Endothelial cell of umbilical vein (primary cell): ENCODE measurements around the gene PKD1. TPM values are rescaled to one million over a fixed set of nuclear protein-coding genes. Genes with fewer than 3 reads are reported as not detected.
"Not testable (repeated sequence)": the region's sequence is repeated elsewhere in the genome, so short reads cannot be mapped to it uniquely, and the experiment has no call there.

Experiments
- BruUV-seq: library from RNA; stranded (reverse); fragments of 400-500 nt; replicated peaks from 2 replicates; lab custom pipeline; 2021; lab: Mats Ljungman, UMichigan
- CTCF ChIA-PET: fragments of 300-600, 350-600 bp; sonication (Branson Sonifier 250); formaldehyde crosslinking; loops from one replicate; lab custom pipeline; 2021; ENCODE audit warnings: antibody characterized with exemption, inconsistent platforms; lab: Charles Lee
- POLR2A ChIA-PET: fragments of 300-600, 350-600 bp; sonication (Branson Sonifier 250); formaldehyde crosslinking; loops from one replicate; lab custom pipeline; 2021; ENCODE audit warnings: antibody characterized with exemption, inconsistent platforms; lab: Charles Lee
- DNase-seq: peaks from one replicate; pipeline ENCODE4 v3.0.0-alpha.2; 2011; ENCODE audit warnings: low read depth, low spot score
- FAIRE-seq: peaks from 2 replicates; lab custom pipeline; 2011; peaks lifted over from hg19 to GRCh38; lab: Jason Lieb, UNC
- H2AFZ ChIP-seq: 2 replicates; pipeline ENCODE4 v1.6.0; 2012; ENCODE audit warnings: low read depth, low read length, control low read depth, inconsistent platforms
- H3K27ac ChIP-seq: 2 replicates; pipeline ENCODE4 v1.5.1; 2011; ENCODE audit warnings: low read depth, mild to moderate bottlenecking, control low read depth, low read length, moderate library complexity; ENCODE audit not compliant: insufficient read depth
- H3K27me3 ChIP-seq, 2 experiments: 2 replicates each; pipeline versions ENCODE4 v1.6.0 to v1.6.1; 2011; ENCODE audit warnings: low read length in 2 of 2, mixed read lengths in 1 of 2; ENCODE audit not compliant: control insufficient read depth in 2 of 2, insufficient read depth in 2 of 2
- H3K36me3 ChIP-seq, 2 experiments: 2 replicates in 1 of 2; 3 replicates in 1 of 2; pipeline ENCODE4 v1.5.1; 2011; ENCODE audit warnings: low read length in 2 of 2, mild to moderate bottlenecking in 1 of 2, moderate library complexity in 1 of 2; ENCODE audit not compliant: control insufficient read depth in 2 of 2, insufficient read depth in 2 of 2; ENCODE audit errors: extremely low read depth in 1 of 2
- H3K4me1 ChIP-seq: 3 replicates; pipeline ENCODE4 v1.5.1; 2011; ENCODE audit warnings: mild to moderate bottlenecking, low read length; ENCODE audit not compliant: control insufficient read depth, insufficient read depth; ENCODE audit errors: extremely low read depth
- H3K4me2 ChIP-seq: 2 replicates; pipeline ENCODE4 v1.6.1; 2011; ENCODE audit warnings: low read length, control low read depth, mixed read lengths; ENCODE audit not compliant: insufficient read depth
- H3K4me3 ChIP-seq, 3 experiments: fragments of 200-600 bp in 1 of 3; sonication (generic), shearing (Covaris generic) in 1 of 3; replicated peaks in 1 of 3; 2 replicates each; pipeline ENCODE4 v1.5.1; 2011 to 2016; ENCODE audit warnings: control low read depth in 3 of 3, low read length in 3 of 3, mild to moderate bottlenecking in 2 of 3, inconsistent platforms in 1 of 3, low read depth in 1 of 3, moderate library complexity in 1 of 3; ENCODE audit not compliant: insufficient read depth in 1 of 3
- H3K79me2 ChIP-seq: 2 replicates; pipeline ENCODE4 v1.6.0; 2012; ENCODE audit warnings: low read length, inconsistent platforms; ENCODE audit not compliant: control insufficient read depth, insufficient read depth
- H3K9ac ChIP-seq: replicated peaks from 2 replicates; pipeline ENCODE3; 2011; ENCODE audit warnings: low read length, control low read depth; ENCODE audit not compliant: insufficient read depth; ENCODE audit errors: extremely low read depth
- H3K9me1 ChIP-seq: replicated peaks from 3 replicates; pipeline ENCODE4 v1.6.0; 2011; ENCODE audit warnings: mild to moderate bottlenecking, low read length; ENCODE audit not compliant: control insufficient read depth, insufficient read depth; ENCODE audit errors: extremely low read depth
- H3K9me3 ChIP-seq: replicated peaks from 2 replicates; pipeline ENCODE4 v1.5.1; 2012; ENCODE audit warnings: low read length, inconsistent platforms; ENCODE audit not compliant: control insufficient read depth, insufficient read depth
- H4K20me1 ChIP-seq: replicated peaks from 2 replicates; pipeline ENCODE3; 2011; ENCODE audit warnings: mild to moderate bottlenecking, low read length; ENCODE audit not compliant: control insufficient read depth, insufficient read depth; ENCODE audit errors: extremely low read depth
- EZH2 ChIP-seq: IDR thresholded peaks from 2 replicates; pipeline ENCODE4 v1.6.1; 2012; ENCODE audit warnings: borderline replicate concordance, low read depth, mild to moderate bottlenecking, moderate library complexity, low read length, inconsistent platforms; ENCODE audit not compliant: severe bottlenecking
- FOS ChIP-seq: IDR thresholded peaks from 2 replicates; pipeline ENCODE4 v1.6.1; 2011; ENCODE audit warnings: mild to moderate bottlenecking, low read length, moderate library complexity, borderline replicate concordance; ENCODE audit not compliant: insufficient read depth
- JUN ChIP-seq: IDR thresholded peaks from 2 replicates; pipeline ENCODE4 v1.6.1; 2011; ENCODE audit warnings: borderline replicate concordance, low read depth; ENCODE audit not compliant: insufficient read length, insufficient read depth
- MYC ChIP-seq: IDR thresholded peaks from one replicate; pipeline ENCODE4 v1.6.1; 2011; ENCODE audit warnings: mild to moderate bottlenecking, low read depth, low read length
- dilution Hi-C: fragments of 300-500 bp; cut with MboI; formaldehyde crosslinking; loops from one replicate; pipeline ENCODE4 v1.15.0; 2019; ENCODE audit warnings: low sequenced_read_pairs; ENCODE audit not compliant: extremely low pct_ligation_motif_present
- intact Hi-C: fragments of 100-400 bp; cut with micrococcal nuclease; formaldehyde crosslinking; loops from one replicate; pipeline ENCODE4 v1.10.0; 2022
- polyA plus RNA-seq, 4 experiments: library from polyadenylated mRNA; depleted of rRNA in 3 of 4; stranded (reverse) in 3 of 4; unstranded in 1 of 4; fragments of >200 nt; gene quantifications; 2 replicates each; pipeline versions ENCODE4 v1.2.1 to v1.2.3, GENCODE V29; 2011 to 2012; ENCODE audit warnings: missing spikeins in 1 of 4
- total RNA-seq: library from RNA; stranded (reverse); gene quantifications from 2 replicates; pipeline ENCODE4 v1.2.3, GENCODE V29; 2021

The PKD1 gene
- total and polyA plus RNA-seq, 2 donors (not counting 3 experiments of a cell fraction or from before 2014, with no cell fraction given) = 52.5 to 102 TPM

- FAIRE-seq, H3K36me3 ChIP-seq, CTCF ChIA-PET, H3K4me1 ChIP-seq, H3K27ac ChIP-seq, dilution Hi-C loops, H3K9ac ChIP-seq, H4K20me1 ChIP-seq, BruUV-seq, H3K4me2 ChIP-seq, H3K27me3 ChIP-seq, H2AFZ ChIP-seq, H3K9me1 ChIP-seq, H3K9me3 ChIP-seq, H3K4me3 ChIP-seq, POLR2A ChIA-PET, DNase-seq, intact Hi-C loops, H3K79me2 ChIP-seq: not testable (repeated sequence)
Observed at GRCh38 chr16:2117341-2117740, 18.4 kb downstream of the PKD1 start.

GRCh38 chr16:2116428-2116827 lies 19.3 kb downstream of the PKD1 start:
- H3K36me3 ChIP-seq, H3K9ac ChIP-seq, H4K20me1 ChIP-seq, CTCF ChIA-PET, H2AFZ ChIP-seq, H3K4me3 ChIP-seq, H3K27me3 ChIP-seq, BruUV-seq, H3K27ac ChIP-seq, H3K4me2 ChIP-seq, H3K79me2 ChIP-seq, H3K4me1 ChIP-seq, dilution Hi-C loops, H3K9me3 ChIP-seq, DNase-seq, intact Hi-C loops, FAIRE-seq, H3K9me1 ChIP-seq, POLR2A ChIA-PET: not testable (repeated sequence)

- intact Hi-C loops (no loop called here), dilution Hi-C loops (no loop called here)
- no TSS peak for BruUV-seq
Observed at GRCh38 chr16:2115591-2115973, 20.1 kb downstream of the PKD1 start.

GRCh38 chr16:2114885-2115590 lies 20.7 kb downstream of the PKD1 start:
- dilution Hi-C loops, CTCF ChIA-PET, H3K9ac ChIP-seq, H3K9me1 ChIP-seq, H3K27me3 ChIP-seq, H3K4me2 ChIP-seq, BruUV-seq, FAIRE-seq, H3K9me3 ChIP-seq, H4K20me1 ChIP-seq, H3K4me3 ChIP-seq, H3K27ac ChIP-seq, H3K4me1 ChIP-seq, H2AFZ ChIP-seq, H3K79me2 ChIP-seq, POLR2A ChIA-PET, DNase-seq, intact Hi-C loops: not testable (repeated sequence)
- H3K36me3 ChIP-seq = peaks cover 0 to 10% of the 10 kb centered on the region in 2 experiments

More at GRCh38 chr16:2115591-2115973, 20.1 kb downstream of the PKD1 start:
- no peaks in the 10 kb centered on the region for H3K9me1 ChIP-seq
- H2AFZ ChIP-seq = no peak overlapping the region
- TF ChIP-seq FOS (no peak), EZH2 (no peak), MYC (no peak), JUN (no peak)
- H4K20me1 ChIP-seq = no peaks in the 10 kb centered on the region
- H3K9me3 ChIP-seq = no peaks in the 10 kb centered on the region
- peaks cover 0 to 10% of the 10 kb centered on the region in 2 experiments for H3K36me3 ChIP-seq
- POLR2A ChIA-PET = no interaction called here
- H3K4me2 ChIP-seq = no peak overlapping the region
- no peak overlapping the region for H3K27ac ChIP-seq
- no peak overlapping the region for H3K4me3 ChIP-seq
- peaks cover 4% of the 10 kb centered on the region for H3K79me2 ChIP-seq
- no peaks in the 10 kb centered on the region for H3K4me1 ChIP-seq
- H3K27me3 ChIP-seq = no peaks in the 10 kb centered on the region
- FAIRE-seq (no peak), DNase-seq (no peak)
- H3K9ac ChIP-seq = no peak overlapping the region
- CTCF ChIA-PET = no interaction called here
